HG03378 (cell line): ENCODE results near the gene PSTPIP2.
"Not testable (repeated sequence)": the region's sequence is repeated elsewhere in the genome, so short reads cannot be mapped to it uniquely, and the experiment has no call there.

Experiments used
- ATAC-seq: cut with Tn5 transposase; IDR thresholded peaks from one replicate; pipeline ENCODE4 v1.9.1; 2021; ENCODE audit warnings: mild to moderate bottlenecking, moderate library complexity; ENCODE audit not compliant: unreplicated experiment

The PSTPIP2 gene, protein sequence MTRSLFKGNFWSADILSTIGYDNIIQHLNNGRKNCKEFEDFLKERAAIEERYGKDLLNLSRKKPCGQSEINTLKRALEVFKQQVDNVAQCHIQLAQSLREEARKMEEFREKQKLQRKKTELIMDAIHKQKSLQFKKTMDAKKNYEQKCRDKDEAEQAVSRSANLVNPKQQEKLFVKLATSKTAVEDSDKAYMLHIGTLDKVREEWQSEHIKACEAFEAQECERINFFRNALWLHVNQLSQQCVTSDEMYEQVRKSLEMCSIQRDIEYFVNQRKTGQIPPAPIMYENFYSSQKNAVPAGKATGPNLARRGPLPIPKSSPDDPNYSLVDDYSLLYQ

DNA sequence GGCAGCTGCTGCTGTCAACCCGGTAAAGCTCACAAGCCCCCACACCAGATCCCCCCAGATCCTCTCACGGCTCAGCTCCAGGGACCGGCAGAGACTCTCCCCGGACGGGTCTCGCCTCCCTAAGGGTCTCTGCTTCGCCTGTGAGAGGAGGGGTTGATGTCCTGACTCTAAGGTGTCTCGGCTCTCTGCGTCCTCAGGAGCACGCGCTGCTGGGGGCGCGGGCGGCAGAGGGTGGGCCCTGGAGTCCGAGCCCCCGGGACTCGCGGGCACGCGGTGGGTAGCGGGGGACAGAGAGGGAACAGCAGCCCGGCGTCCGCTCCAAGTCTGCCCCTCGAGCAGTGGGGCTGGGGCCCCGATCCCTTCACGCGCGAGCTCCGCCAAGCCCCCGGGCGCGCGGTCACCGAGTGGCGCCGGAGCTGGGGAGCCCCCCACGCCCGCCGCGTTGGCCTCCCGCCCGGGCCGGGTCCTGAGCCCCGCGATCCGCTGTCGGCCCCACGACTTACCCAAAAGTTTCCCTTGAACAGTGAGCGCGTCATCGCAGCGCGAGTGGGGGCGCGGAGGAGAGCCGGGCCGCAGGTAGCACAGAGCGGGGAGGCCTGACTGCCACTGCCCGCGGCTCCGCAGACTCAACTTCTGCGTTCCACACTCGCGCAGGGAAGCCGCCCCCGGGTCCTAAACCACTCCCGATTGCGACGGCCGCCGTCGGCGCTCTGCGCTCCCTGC, at the start of gene PSTPIP2:
PSTPIP2 (minus strand) TSS at position 608 of the 723 bp plus-strand sequence; CDS start at position 536, 72 bp downstream.
- no peak for ATAC-seq

DNA sequence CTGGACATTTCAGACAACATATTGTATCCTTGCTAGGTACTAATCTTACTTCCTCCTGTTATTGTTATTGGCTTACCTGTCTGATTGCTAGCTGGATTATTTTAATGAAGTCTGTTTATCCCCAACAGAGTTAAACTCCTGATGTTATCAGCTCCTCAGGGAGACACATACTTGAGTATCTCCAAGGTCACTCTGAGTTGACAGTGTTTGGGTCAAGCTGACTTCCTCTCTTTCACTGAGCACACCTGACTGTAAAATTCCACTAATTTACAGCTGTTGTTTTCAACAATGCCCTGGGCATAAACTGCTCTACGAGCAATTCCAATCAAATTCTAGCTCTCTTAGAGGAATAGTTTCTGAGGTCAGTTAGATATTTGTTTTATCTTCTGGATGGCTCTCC, 41.7 kb upstream of the PSTPIP2 start:
- no peak for ATAC-seq

DNA sequence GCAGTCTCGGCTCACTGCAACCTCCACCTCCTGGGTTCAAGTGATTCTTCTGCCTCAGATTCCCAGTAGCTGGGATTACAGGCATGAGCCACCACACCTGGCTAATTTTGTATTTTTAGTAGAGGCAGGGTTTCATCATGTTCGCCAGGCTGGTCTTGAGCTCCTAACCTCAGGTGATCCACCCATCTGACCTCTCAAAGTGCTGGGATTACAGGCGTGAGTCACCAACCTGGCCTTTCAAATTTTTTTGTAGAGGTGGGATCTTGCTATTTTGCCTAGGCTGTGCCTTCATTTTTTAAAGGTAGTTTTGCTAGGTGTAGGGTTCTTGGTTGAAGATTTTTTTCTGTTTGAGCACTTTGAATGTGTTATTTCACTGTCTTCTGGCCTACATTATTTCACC, 38.3 kb upstream of the PSTPIP2 start:
- no peak for ATAC-seq

DNA sequence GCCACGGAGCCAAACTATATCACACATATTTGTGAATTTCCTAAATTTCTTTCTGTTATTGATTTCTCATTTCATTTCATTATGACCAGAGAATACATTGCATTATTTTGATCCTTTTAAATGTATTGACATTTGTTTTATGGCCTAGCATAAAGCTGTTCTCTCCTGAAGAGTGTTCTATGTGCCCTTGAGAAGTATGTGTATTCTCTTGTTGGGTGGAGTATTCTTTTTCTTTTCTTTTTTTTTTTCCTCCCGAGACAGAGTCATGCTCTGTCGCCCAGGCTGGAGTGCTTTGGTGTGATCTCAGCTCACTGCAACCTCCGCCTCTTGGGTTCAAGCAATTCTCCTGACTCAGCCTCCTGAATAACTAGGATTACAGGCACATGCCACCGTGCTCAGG, 37.3 kb upstream of the PSTPIP2 start:
- ATAC-seq: no peak

DNA sequence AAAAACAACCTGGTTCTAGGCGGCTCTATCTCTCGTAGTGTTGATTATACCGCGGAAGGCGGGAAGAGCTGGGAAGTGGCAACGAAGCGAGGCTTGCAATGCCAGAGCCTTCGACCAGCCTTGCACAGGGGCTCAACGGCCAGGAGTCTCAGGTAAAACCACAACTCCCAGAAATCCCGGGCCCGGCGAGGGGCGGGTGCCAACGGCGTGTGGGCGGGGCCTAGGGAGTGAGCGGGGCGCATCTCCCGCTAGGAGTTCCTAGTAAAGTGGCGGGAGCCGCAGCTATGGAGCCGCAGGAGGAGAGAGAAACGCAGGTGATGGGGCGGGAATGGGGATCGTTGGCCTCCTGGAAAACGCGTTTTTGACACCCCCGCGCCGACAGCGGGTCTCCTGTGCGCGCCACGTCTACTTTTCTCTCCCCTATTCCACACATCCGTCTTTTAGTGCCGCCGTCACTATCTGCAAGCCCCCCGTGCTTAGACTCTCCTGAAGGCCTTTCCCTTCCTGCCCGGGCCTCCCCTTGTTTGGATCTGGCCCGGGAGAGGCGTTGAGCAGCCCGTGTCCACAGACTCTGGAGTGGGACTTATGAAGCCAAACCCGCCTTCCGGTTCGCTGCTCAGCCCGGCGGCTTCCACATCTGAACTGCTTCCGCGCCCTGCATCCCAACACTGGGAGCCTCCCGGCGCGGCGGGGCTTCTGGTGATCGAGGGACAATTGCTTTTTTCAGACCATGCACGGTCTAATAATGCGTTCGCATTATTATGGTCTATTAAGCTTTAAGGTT, 32.3 kb upstream of the PSTPIP2 start, which contains the start of gene HAUS1:
HAUS1 (plus strand) TSS at position 258 of the 784 bp plus-strand sequence; CDS start at position 285, 27 bp downstream.
- peak; percentile 89 for ATAC-seq

DNA sequence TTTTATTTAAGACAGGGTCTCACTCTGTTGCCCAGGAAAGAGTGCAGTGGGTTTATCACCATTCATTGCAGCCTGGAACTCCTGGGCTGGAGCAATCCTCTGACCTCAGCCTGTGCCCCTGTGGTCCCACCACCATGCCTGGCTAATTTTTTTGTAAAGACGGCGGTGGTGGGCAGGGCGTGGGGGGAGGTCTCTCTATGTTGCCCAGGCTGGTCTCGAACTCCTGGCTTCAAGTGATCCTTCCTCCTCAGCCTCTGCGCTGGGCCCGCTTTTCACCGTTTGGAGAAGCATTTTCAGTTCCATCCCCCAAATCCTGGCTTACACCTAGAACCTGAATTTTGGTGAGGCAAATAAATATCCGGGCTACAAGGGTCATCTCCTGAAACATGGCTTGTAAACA, 27.4 kb upstream of the PSTPIP2 start:
- ATAC-seq: no peak

DNA sequence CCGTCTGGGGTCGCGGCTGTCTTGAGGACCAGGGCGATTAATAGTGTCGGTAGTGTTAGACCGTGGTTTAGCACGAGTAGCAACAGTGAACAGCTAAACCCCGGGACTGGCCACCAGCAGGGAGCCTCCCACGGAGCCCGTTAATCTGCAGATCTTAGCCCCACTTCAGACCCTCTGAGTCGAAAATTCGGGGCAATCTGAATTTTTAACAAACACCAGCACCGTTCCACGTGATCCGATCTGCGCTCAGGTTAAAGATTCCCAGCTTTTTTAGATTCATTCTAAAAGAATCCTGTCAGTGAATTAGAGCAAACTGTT, 26.5 kb upstream of the PSTPIP2 start:
- no peak for ATAC-seq

DNA sequence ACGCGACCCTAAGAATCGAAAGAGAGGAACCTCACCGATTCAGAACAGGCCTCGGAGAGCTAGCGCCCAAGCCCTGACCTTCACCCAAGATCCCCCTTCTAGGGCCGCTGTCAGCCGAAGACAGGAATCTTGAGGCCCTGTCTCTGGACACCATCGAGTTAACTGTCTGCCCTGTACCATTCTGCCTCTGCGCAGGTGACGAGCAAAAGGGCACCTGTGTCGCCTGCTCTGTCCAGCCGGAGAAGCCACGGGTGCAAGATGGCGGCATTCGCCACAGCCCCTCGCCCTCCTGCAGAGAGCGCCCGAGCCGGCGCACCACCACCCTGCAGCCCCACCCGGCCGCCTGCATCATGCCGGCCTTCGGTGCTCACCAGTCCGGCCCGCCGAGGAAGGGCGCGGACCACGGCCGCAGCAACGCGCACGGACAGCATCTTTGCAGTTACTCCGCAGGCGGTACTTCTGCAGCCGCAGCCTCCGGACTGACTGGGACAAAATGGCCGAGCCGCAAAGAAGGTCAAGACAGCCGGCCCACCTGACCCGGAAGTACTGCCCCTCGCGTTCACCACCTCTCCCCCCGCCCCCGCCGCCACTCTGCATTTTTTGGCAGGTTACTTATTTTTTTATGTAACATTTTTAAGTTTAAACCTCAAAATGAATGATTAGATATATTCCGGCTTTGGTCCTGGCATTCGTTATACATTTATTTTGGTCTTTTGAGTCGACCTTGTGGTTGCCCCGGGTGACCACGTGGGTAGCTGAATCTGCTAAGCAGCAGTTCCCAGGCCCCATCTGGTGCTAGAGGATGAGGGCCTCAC, 25.9 kb upstream of the PSTPIP2 start, which contains the start of gene ATP5F1A:
ATP5F1A (minus strand) TSS at position 496 of the 815 bp plus-strand sequence; CDS start at position 431, 65 bp downstream.
- ATAC-seq: peak; percentile 81

DNA sequence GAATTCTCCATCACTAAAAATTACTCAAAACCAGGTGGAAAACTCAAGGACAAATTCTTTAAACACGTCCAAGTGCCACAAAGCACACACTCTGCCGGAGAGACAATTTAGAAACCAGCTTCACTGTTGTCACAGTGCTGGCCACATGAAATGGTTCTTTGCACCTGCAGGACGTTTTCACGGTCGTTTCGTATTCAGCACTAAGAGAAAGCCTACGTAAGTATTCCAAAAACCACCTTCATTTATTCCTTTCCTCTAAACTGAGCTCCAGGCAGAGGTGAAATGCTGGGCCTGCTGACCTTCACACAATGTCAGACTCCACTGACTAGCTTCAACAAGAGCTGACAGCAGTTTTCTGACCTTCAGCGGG, 25.4 kb upstream of the PSTPIP2 start:
- ATAC-seq: peak; percentile 9

DNA sequence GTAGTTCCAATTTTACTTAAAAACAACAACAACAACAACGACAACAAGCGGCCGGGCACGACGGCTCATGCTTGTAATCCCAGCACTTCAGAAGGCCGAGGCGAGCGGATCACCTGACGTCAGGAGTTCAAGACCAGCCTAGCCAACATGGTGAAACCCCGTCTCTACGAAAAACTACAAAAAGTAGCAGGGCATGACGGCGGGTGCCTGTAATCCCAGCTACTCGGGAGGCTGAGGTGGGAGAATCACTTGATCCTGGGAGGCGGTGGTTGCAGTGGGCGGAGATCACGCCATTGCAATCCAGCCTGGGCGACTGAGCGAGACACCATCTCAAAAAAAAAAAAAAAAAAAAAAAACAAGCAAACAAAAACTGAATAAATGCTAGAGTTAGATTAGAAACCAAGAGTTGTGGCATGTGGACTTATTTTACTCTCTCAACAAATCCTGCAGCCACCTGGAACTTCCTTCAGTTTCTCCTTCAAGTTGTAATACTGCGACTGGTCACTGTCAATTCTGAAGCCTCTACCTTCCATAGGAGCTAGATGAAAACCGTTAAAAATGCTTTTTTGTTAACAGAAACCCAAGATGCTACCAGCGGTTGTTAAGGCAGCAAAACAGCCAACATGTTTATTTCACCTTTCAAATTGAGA, 24.7 kb upstream of the PSTPIP2 start:
- ATAC-seq: no peak

DNA sequence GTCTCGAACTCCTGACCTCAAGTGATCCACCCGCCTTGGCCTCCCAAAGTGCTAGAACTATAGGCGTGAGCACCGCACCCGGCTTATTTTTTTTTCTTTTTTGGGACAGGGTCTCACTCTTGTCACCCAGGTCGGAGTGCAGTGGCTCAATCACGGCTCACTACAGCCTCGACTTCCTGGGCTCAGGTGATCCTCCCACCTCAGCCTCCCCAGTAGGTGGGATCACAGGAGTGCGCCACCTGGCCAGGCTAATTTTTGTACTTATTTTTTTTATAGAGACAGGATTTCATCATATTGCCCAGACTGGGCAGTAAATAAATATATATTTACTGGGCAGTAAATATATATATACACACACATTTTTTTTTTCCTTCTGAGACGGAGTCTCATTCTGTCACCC, 23.5 kb upstream of the PSTPIP2 start:
- ATAC-seq: no peak

DNA sequence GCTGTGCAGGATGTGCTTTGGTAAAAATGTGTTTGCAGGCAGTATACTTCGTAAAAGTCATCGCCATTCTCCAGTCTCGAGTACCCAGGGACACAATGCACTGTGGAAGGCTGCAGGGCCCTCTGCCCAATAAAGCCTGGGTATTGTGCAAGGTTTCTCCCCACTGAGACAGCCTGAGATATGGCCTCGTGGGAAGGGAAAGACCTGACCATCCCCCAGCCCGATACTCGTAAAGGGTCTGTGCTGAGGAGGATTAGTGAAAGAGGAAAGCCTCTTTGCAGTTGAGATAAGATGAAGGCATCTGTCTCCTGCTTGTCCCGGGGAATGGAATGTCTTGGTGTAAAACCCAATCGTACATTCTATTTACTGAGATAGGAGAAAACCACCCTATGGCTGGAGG, 16.4 kb upstream of the PSTPIP2 start:
- not testable (repeated sequence) for ATAC-seq

DNA sequence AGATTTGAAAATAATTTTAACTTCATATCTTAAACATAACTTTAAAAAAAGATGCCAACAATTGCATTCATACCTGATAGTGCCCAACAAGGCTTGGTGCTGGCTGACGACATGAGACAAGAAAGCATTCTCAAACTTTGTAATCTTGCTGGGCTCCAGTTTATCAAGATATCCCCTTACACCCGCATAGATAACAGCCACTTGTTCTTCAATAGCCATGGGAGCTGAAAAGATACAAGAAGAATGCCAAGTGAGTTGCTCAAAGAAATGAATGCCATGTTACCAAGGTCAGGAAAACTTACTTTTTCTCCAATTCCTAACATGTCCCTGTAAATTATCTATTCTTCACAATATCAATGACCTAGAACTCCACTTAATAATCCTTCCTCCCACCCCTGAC, 12.4 kb upstream of the PSTPIP2 start:
- ATAC-seq: no peak

DNA sequence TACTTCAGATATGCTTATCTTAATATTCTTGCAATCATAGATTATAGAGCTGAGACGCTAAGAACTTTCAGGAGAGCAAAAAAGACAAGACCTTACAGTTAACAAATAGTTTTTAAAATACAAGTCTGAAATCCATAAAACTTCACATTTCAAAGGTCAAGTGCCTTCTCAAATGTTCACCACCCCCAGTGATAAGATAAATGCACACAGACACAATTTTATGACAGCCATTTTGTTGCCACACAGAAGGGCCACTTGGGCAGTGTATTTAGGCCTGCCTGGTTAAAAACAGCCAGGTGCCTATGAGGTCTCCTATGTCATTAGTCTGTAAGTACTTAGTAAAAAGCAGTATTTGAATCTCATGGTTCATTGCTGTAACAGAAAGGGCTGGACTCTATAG, 8.1 kb upstream of the PSTPIP2 start:
- ATAC-seq: no peak

DNA sequence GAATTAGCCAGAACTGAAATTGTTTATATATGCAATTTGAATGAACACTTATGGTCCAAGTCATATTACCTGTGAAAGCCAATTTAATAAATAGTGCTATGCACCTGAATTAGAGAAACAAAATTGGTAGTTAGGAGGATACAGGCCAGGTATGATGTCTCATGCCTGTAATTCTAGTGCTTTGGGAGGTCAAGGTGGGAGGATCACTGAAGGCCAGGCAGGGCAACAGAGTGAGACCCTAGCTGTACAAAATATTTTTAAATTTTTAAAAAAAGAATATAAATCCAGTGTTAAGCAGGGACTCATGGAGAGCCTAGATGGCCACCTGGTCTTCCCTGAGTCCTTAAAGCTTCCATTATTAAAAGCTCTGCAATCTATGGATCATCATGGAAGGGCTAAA, 7.3 kb upstream of the PSTPIP2 start:
- no peak for ATAC-seq

DNA sequence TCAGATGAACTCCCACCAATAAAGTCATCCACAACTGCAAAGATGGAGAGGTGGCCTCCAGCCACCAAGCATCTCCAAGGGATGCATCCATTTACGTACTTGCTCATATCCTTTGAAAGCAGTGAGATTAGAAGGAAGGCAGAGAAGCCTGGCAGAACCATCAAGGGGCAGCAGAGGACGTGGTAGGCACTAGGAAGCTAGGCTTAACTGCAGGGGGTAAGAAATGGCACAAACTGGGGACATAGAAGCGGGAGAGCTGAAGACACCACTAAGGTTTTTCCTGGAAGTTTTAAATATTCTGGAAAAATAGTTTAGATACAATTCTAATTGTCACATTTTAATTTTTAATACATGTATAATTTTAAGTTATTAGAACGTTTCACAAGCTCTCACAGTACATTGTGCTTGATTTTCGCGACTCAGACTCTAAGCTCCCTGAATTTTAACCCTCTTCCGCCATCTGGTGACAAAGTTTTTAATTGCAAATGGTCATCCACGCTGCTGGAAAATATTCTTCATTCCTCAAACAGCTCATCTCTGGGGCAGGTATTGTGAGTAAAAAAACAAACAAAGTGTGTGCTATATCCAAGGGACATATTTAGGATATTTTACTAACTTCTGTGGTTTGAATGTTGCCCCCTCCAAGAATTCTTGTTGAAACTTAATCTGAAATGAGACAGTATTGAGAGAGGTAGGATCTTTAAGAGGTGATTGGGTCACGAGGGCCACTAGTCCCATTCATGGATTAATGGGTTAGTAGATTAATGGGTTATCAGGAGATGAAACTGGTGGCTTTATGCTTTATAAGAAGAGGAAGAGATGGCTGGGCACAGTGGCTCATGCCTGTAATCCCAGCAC, 1.6 kb upstream of the PSTPIP2 start:
- no peak for ATAC-seq

DNA sequence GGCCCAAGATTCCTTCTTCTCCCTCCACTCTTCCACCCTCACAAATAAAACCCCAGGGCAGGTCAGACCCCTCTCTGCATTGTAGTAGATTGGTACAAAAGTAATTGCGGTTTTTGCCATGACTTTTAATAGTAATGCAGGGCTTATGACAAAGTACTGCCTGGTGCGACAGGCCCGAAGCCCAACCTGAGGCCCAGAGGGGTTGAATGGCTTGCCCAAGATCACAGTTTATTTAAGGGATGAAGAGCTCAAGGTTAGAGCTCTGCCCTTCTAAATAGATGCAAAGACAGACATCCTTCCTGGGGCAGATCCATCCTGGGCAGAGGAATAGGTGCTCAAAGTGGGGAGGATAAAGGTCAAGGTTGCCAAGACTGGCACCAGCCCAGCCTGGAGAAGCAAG, 899 bp upstream of the PSTPIP2 start:
- no peak for ATAC-seq

DNA sequence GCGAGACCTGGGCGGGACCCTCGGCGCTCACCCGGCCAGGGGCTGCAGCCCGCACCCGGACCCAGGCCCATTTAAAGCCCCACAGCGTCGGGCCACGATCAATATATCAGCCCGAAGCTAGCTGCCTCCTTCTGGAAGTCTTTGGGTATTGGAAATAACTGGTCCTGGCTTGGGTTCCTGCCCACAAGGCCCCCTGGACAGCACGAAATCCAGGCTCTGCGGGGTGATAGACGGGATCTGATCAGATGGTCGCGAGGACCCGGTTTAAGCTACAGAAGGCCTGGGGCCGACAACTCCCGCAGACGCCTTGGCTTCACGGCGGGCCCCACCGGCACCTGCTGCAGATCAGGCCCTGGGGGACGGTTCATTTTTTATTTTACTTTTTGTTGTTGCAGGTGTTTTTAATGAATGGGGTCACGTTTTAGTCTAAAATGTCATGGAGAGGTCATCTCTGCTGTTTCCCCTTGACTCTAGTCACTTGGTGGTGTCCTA, 362 bp upstream of the PSTPIP2 start:
- ATAC-seq: no peak
